Fibroblast of the aortic adventitia (primary cell): ENCODE results near the gene TTN. TPM values are rescaled to one million over a fixed set of nuclear protein-coding genes. Genes with fewer than 3 reads are reported as not detected.

Source experiments
- DNase-seq: peaks from one replicate; pipeline ENCODE4 v3.0.0-alpha.2; 2010; ENCODE audit warnings: low read depth
- H3K4me3 ChIP-seq: 2 replicates; pipeline ENCODE4 v1.5.1; 2011; ENCODE audit warnings: low read depth, mild to moderate bottlenecking, control low read depth, low read length, moderate library complexity
- CTCF ChIP-seq: IDR thresholded peaks from 2 replicates; pipeline ENCODE4 v1.5.1; 2011; ENCODE audit warnings: mild to moderate bottlenecking, low read length, control low read depth, inconsistent platforms; ENCODE audit not compliant: insufficient read depth
- total RNA-seq: library from RNA; depleted of rRNA; stranded (reverse); fragments of >200 nt; gene quantifications from 2 replicates; pipeline ENCODE4 v1.2.3, GENCODE V29; 2012; ENCODE audit warnings: low replicate concordance

Gene TTN
- total RNA-seq, 1 donor: 5.5 TPM

GRCh38 chr2:178632729-178633128 lies 174.5 kb downstream of the TTN start:
- no peak for DNase-seq

GRCh38 chr2:178630581-178630980 lies 176.6 kb downstream of the TTN start:
- H3K4me3 ChIP-seq: no peak overlapping the region
- TF ChIP-seq CTCF: no peak
- no peak for DNase-seq

More at GRCh38 chr2:178632729-178633128, 174.5 kb downstream of the TTN start:
- H3K4me3 ChIP-seq: no peak overlapping the region
- no peak for TF ChIP-seq CTCF

GRCh38 chr2:178629463-178629862 lies 177.8 kb downstream of the TTN start:
- TF ChIP-seq CTCF: no peak
- DNase-seq: no peak
- H3K4me3 ChIP-seq: no peak overlapping the region

GRCh38 chr2:178628605-178629004 lies 178.6 kb downstream of the TTN start:
- peak; percentile 1 for DNase-seq
- H3K4me3 ChIP-seq: no peak overlapping the region
- TF ChIP-seq CTCF: no peak

- TF ChIP-seq CTCF: no peak
- DNase-seq: no peak
- H3K4me3 ChIP-seq: no peak overlapping the region
Measured at GRCh38 chr2:178627401-178627800, 179.8 kb downstream of the TTN start.

GRCh38 chr2:178615969-178616368 lies 191.3 kb downstream of the TTN start:
- no peak for TF ChIP-seq CTCF
- no peak for DNase-seq
- no peak overlapping the region for H3K4me3 ChIP-seq

- TF ChIP-seq CTCF: no peak
Measured at GRCh38 chr2:178602901-178603300, 204.3 kb downstream of the TTN start.

More at GRCh38 chr2:178602901-178603300, 204.3 kb downstream of the TTN start:
- DNase-seq: no peak
- no peak overlapping the region for H3K4me3 ChIP-seq
